ENCODE measurements around the gene ARAP1. TPM values are rescaled to one million over a fixed set of nuclear protein-coding genes. Genes with fewer than 3 reads are reported as not detected.

The ARAP1 gene
- total and polyA plus RNA-seq, 2 of the 8 experiments (the other 6 are each of a cell fraction or from before 2014, with no cell fraction given): 25.7 to 61.6 TPM

GRCh38 chr11:72635309-72635915 is 116.8 kb downstream of the ARAP1 start (continued):
- no peak for TF ChIP-seq PHF8 (conservative IDR thresholded peaks at IDR 0.05; ENCODE audit: low read depth, low read length)
- TF ChIP-seq HDAC2 (IDR thresholded peaks at IDR 0.05; ENCODE audit: borderline replicate concordance in 1 of 2, low read depth in 2 of 2, low read length in 2 of 2): no peak
- TF ChIP-seq CBX5 (IDR thresholded peaks at IDR 0.05; ENCODE audit: low read depth, low read length): no peak
- TF ChIP-seq, protein P1, sequence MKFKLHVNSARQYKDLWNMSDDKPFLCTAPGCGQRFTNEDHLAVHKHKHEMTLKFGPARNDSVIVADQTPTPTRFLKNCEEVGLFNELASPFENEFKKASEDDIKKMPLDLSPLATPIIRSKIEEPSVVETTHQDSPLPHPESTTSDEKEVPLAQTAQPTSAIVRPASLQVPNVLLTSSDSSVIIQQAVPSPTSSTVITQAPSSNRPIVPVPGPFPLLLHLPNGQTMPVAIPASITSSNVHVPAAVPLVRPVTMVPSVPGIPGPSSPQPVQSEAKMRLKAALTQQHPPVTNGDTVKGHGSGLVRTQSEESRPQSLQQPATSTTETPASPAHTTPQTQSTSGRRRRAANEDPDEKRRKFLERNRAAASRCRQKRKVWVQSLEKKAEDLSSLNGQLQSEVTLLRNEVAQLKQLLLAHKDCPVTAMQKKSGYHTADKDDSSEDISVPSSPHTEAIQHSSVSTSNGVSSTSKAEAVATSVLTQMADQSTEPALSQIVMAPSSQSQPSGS (IDR thresholded peaks at IDR 0.05; ENCODE audit: low read length): no peak
- TF ChIP-seq USF2 (IDR thresholded peaks at IDR 0.05; ENCODE audit: low read length): no peak
- TF ChIP-seq, protein P2, sequence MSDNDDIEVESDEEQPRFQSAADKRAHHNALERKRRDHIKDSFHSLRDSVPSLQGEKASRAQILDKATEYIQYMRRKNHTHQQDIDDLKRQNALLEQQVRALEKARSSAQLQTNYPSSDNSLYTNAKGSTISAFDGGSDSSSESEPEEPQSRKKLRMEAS (IDR thresholded peaks at IDR 0.05): no peak

Small RNA genes lying within 50 kb of the gene (microRNA-seq; reads per million reads assigned to microRNA genes)
- gene MIR4692 (ENCODE audit: borderline microRNAs expressed in 2 of 2, borderline number of aligned reads in 2 of 2, borderline replicate concordance in 1 of 2): 0 reads per million in 2 experiments

Small RNA genes lying within 50 kb of the gene (small RNA-seq; reads per million reads assigned to genes)
- gene MIR4692 (ENCODE audit: insufficient read depth): not detected
- not detected for gene RF00019 (ENCODE audit: insufficient read depth)

Other genes with a start within 250 kb of the ARAP1 start
- gene PDE2A, start 78.0 kb downstream of the ARAP1 start, total RNA-seq (2021; fragmentation: NEBNext Ultra II Directional; extraction: Animal tissue kit (Norgen Biotek cat#: 25700)): 3.4 and 5.0 TPM in 2 replicates
- 7.1 and 10.0 TPM in 2 replicates for gene PDE2A, start 78.0 kb downstream of the ARAP1 start, polyA plus RNA-seq (2011; rRNA removed)
- gene STARD10, start 41.6 kb upstream of the ARAP1 start, total RNA-seq (2021; fragmentation: NEBNext Ultra II Directional; extraction: Animal tissue kit (Norgen Biotek cat#: 25700)): 23.7 and 25.3 TPM in 2 replicates
- gene STARD10, start 41.6 kb upstream of the ARAP1 start, polyA plus RNA-seq (2011; rRNA removed): 35.7 and 57.1 TPM in 2 replicates
- 11.0 and 11.7 TPM in 2 replicates for gene ATG16L2, start 62.0 kb upstream of the ARAP1 start, total RNA-seq (2021; fragmentation: NEBNext Ultra II Directional; extraction: Animal tissue kit (Norgen Biotek cat#: 25700))
- 18.5 and 23.4 TPM in 2 replicates for gene ATG16L2, start 62.0 kb upstream of the ARAP1 start, polyA plus RNA-seq (2011; rRNA removed)

All from H1 (cell line).